Measurements from ENCODE around the gene LMX1B. TPM values are rescaled to one million over a fixed set of nuclear protein-coding genes. Genes with fewer than 3 reads are reported as not detected.

The LMX1B gene
- polyA plus RNA-seq, 1 of the 3 experiments (the other 2 are of a cell fraction) = not detected

DNA sequence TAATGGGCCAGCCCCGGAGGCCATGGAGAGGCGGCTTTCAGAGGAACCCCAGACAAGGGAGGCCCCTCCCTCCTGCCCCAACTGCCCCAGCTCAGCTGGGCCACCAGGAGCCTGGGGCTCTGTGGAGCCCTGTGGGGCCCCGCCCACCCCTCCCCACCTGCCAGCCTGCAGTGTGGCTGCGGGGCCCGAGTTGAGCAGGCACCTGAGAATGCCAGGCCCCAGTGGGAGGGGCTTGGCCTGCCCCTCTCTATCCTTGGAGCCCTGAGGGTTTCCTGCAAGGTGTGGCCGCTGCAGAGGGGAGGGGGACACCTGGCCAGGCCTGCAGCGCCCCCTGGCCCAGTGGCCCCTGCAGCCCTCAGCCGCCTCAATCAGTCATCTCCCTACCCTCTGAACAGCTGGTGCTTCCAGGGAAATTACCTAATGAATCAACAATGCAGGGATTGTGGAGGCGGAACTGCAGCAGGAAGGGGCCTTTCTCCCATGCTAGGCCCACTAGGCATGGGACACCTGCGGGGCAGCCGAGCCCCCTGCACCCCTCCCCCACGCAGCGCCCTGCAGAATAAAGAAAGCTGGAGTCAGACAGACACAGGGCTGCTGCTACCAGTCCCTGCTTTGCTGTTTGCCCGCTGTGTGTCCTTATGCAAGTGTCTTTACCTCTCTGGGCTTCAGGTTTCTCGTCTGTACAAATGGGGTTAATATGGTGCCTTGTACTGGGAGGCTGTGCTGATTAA is 48.0 kb downstream of the LMX1B start:
- WGBS (ENCODE audit: low lambda C conversion rate) = 61% methylated on average over 5 of the region's 15 CpGs
- no peak for TF ChIP-seq ELF1 (IDR thresholded peaks at IDR 0.05)
- TF ChIP-seq JUND (IDR thresholded peaks at IDR 0.05) = no peak
- no peak for TF ChIP-seq NRF1 (IDR thresholded peaks at IDR 0.05; ENCODE audit: low read depth, low read length)
- TF ChIP-seq MXI1 (IDR thresholded peaks at IDR 0.05; ENCODE audit: low read depth, low read length) = no peak
- TF ChIP-seq SIN3A (IDR thresholded peaks at IDR 0.05; ENCODE audit: borderline replicate concordance, low read depth, low read length) = no peak
- no peak for TF ChIP-seq FOXJ3 (CRISPR knock-in tag; IDR thresholded peaks at IDR 0.05)
- TF ChIP-seq, protein P1, sequence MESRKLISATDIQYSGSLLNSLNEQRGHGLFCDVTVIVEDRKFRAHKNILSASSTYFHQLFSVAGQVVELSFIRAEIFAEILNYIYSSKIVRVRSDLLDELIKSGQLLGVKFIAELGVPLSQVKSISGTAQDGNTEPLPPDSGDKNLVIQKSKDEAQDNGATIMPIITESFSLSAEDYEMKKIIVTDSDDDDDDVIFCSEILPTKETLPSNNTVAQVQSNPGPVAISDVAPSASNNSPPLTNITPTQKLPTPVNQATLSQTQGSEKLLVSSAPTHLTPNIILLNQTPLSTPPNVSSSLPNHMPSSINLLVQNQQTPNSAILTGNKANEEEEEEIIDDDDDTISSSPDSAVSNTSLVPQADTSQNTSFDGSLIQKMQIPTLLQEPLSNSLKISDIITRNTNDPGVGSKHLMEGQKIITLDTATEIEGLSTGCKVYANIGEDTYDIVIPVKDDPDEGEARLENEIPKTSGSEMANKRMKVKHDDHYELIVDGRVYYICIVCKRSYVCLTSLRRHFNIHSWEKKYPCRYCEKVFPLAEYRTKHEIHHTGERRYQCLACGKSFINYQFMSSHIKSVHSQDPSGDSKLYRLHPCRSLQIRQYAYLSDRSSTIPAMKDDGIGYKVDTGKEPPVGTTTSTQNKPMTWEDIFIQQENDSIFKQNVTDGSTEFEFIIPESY (IDR thresholded peaks at IDR 0.05; ENCODE audit: borderline replicate concordance, low read depth) = no peak
- TF ChIP-seq FOXM1 (IDR thresholded peaks at IDR 0.05; ENCODE audit: low read depth) = no peak
- no peak for TF ChIP-seq TEAD4 (IDR thresholded peaks at IDR 0.05; ENCODE audit: borderline replicate concordance, insufficient read depth)
- no peak for TF ChIP-seq FOSL2 (IDR thresholded peaks at IDR 0.05; ENCODE audit: borderline replicate concordance, low read depth)
- TF ChIP-seq, protein P2, sequence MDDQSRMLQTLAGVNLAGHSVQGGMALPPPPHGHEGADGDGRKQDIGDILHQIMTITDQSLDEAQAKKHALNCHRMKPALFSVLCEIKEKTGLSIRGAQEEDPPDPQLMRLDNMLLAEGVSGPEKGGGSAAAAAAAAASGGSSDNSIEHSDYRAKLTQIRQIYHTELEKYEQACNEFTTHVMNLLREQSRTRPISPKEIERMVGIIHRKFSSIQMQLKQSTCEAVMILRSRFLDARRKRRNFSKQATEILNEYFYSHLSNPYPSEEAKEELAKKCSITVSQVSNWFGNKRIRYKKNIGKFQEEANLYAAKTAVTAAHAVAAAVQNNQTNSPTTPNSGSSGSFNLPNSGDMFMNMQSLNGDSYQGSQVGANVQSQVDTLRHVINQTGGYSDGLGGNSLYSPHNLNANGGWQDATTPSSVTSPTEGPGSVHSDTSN (IDR thresholded peaks at IDR 0.05) = no peak
- TF ChIP-seq, protein P3, sequence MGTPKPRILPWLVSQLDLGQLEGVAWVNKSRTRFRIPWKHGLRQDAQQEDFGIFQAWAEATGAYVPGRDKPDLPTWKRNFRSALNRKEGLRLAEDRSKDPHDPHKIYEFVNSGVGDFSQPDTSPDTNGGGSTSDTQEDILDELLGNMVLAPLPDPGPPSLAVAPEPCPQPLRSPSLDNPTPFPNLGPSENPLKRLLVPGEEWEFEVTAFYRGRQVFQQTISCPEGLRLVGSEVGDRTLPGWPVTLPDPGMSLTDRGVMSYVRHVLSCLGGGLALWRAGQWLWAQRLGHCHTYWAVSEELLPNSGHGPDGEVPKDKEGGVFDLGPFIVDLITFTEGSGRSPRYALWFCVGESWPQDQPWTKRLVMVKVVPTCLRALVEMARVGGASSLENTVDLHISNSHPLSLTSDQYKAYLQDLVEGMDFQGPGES (IDR thresholded peaks at IDR 0.05; ENCODE audit: low read depth, low read length) = no peak
- TF ChIP-seq RCOR1 (IDR thresholded peaks at IDR 0.05; ENCODE audit: low read length) = no peak
- TF ChIP-seq, protein P4, sequence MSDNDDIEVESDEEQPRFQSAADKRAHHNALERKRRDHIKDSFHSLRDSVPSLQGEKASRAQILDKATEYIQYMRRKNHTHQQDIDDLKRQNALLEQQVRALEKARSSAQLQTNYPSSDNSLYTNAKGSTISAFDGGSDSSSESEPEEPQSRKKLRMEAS (IDR thresholded peaks at IDR 0.05; ENCODE audit: low read depth) = no peak
- TF ChIP-seq SMC3 (IDR thresholded peaks at IDR 0.05; ENCODE audit: low read depth, low read length) = no peak
- TF ChIP-seq RAD21 (IDR thresholded peaks at IDR 0.05; ENCODE audit: low read length) = no peak
- TF ChIP-seq YY1 (IDR thresholded peaks at IDR 0.05; ENCODE audit: low read depth) = no peak
- TF ChIP-seq, protein P5, sequence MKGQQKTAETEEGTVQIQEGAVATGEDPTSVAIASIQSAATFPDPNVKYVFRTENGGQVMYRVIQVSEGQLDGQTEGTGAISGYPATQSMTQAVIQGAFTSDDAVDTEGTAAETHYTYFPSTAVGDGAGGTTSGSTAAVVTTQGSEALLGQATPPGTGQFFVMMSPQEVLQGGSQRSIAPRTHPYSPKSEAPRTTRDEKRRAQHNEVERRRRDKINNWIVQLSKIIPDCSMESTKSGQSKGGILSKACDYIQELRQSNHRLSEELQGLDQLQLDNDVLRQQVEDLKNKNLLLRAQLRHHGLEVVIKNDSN (IDR thresholded peaks at IDR 0.05; ENCODE audit: borderline replicate concordance, low read depth) = no peak
- no peak for TF ChIP-seq POLR2AphosphoS5 (IDR thresholded peaks at IDR 0.05; ENCODE audit: low read depth, low read length)
- no peak for TF ChIP-seq RFX5 (IDR thresholded peaks at IDR 0.05; ENCODE audit: low read length)
- H2AFZ ChIP-seq (ENCODE audit: low read depth) = no peak overlapping the region
- no peak for DNase-seq
- H3F3A ChIP-seq (replicated peaks; ENCODE audit: insufficient read depth) = no peaks in the 10 kb centered on the region
- POLR2A ChIA-PET = no interaction called here
- no peak overlapping the region for H3K9ac ChIP-seq
- H3K4me1 ChIP-seq (ENCODE audit: control insufficient read depth in 1 of 2, insufficient read depth in 2 of 2, low read depth in 1 of 2, low read length in 1 of 2) = no peaks in the 10 kb centered on the region; a peak in 1 of 4 replicates
- H3K36me3 ChIP-seq (replicated peaks in 1 of 2; ENCODE audit: control insufficient read depth in 1 of 2, insufficient read depth in 2 of 2, low read length in 1 of 2) = no peaks in the 10 kb centered on the region
- no peak overlapping the region for H3K4me2 ChIP-seq
- H3K79me2 ChIP-seq (ENCODE audit: insufficient read depth) = no peaks in the 10 kb centered on the region
- H4K20me1 ChIP-seq (ENCODE audit: insufficient read depth) = no peaks in the 10 kb centered on the region
- H3K9me3 ChIP-seq = no peaks in the 10 kb centered on the region
- H3K9me2 ChIP-seq = no peaks in the 10 kb centered on the region
- peaks cover 17% of the 10 kb centered on the region; the same call in 1 of the 2 replicates for H3K27me3 ChIP-seq (ENCODE audit: insufficient read depth)
- no peak overlapping the region for H3K27ac ChIP-seq (ENCODE audit: low read depth in 2 of 2, low read length in 1 of 2)
- H3K4me3 ChIP-seq (ENCODE audit: low read depth in 2 of 2, low read length in 1 of 2) = no peak overlapping the region
- CTCF ChIA-PET = interaction anchor here (1.6 to 2.0 kb wide), 2 partner anchors 12 to 29 kb away, joined by 5 to 7 read pairs; no protein-coding TSS in a partner anchor

All from SK-N-SH (cell line).